ENCODE data around the gene CTNNA2.

CTNNA2 gene

GRCh38 chr2:80506563-80506962, 993.7 kb downstream of the CTNNA2 start:
- Mint-ChIP-seq H3K27ac (no peak overlapping the region), H3K4me3 (no peak overlapping the region), H3K36me3 (no peaks in the 10 kb centered on the region), H3K9me3 (peaks cover 15% of the 10 kb centered on the region), H3K4me1 (no peaks in the 10 kb centered on the region), H3K27me3 (no peaks in the 10 kb centered on the region)

GRCh38 chr2:80510716-80511115, 997.9 kb downstream of the CTNNA2 start:
- no peaks in the 10 kb centered on the region for H3K27me3 Mint-ChIP-seq

GRCh38 chr2:80515964-80516363, 1003.1 kb downstream of the CTNNA2 start:
- Mint-ChIP-seq H3K27ac (no peak overlapping the region), H3K9me3 (peaks cover 9% of the 10 kb centered on the region)

More at GRCh38 chr2:80510716-80511115, 997.9 kb downstream of the CTNNA2 start:
- no peaks in the 10 kb centered on the region for H3K4me1 Mint-ChIP-seq
- no peak overlapping the region for H3K4me3 Mint-ChIP-seq
- H3K27ac Mint-ChIP-seq = no peak overlapping the region
- H3K9me3 Mint-ChIP-seq = peaks cover 15% of the 10 kb centered on the region
- H3K36me3 Mint-ChIP-seq = no peaks in the 10 kb centered on the region

GRCh38 chr2:80517316-80517715, 1004.5 kb downstream of the CTNNA2 start:
- H3K27ac Mint-ChIP-seq = no peak overlapping the region
- no peak overlapping the region for H3K4me3 Mint-ChIP-seq
- H3K4me1 Mint-ChIP-seq = no peaks in the 10 kb centered on the region
- no peaks in the 10 kb centered on the region for H3K27me3 Mint-ChIP-seq
- H3K36me3 Mint-ChIP-seq = no peaks in the 10 kb centered on the region
- H3K9me3 Mint-ChIP-seq = peaks cover 5% of the 10 kb centered on the region

More at GRCh38 chr2:80515964-80516363, 1003.1 kb downstream of the CTNNA2 start:
- Mint-ChIP-seq H3K4me3 (no peak overlapping the region), H3K4me1 (no peaks in the 10 kb centered on the region), H3K27me3 (no peaks in the 10 kb centered on the region), H3K36me3 (no peaks in the 10 kb centered on the region)

GRCh38 chr2:80519121-80519643, 1006.3 kb downstream of the CTNNA2 start:
- H3K27me3 Mint-ChIP-seq = no peaks in the 10 kb centered on the region
- H3K4me1 Mint-ChIP-seq = no peaks in the 10 kb centered on the region
- H3K36me3 Mint-ChIP-seq = no peaks in the 10 kb centered on the region
- H3K9me3 Mint-ChIP-seq = peaks cover 5% of the 10 kb centered on the region
- no peak overlapping the region for H3K27ac Mint-ChIP-seq
- no peak overlapping the region for H3K4me3 Mint-ChIP-seq

GRCh38 chr2:80519699-80520291, 1006.9 kb downstream of the CTNNA2 start:
- no peaks in the 10 kb centered on the region for H3K36me3 Mint-ChIP-seq
- no peaks in the 10 kb centered on the region for H3K4me1 Mint-ChIP-seq
- no peak overlapping the region for H3K27ac Mint-ChIP-seq
- peaks cover 5% of the 10 kb centered on the region for H3K9me3 Mint-ChIP-seq
- H3K27me3 Mint-ChIP-seq = no peaks in the 10 kb centered on the region
- H3K4me3 Mint-ChIP-seq = no peak overlapping the region

- Mint-ChIP-seq H3K36me3 (no peaks in the 10 kb centered on the region), H3K4me3 (no peak overlapping the region), H3K27me3 (no peaks in the 10 kb centered on the region), H3K27ac (no peak overlapping the region), H3K9me3 (no peaks in the 10 kb centered on the region), H3K4me1 (no peaks in the 10 kb centered on the region)
These were observed 1012.3 kb downstream of the CTNNA2 start for GRCh38 chr2:80525152-80525551.

GRCh38 chr2:80527119-80527518, 1014.3 kb downstream of the CTNNA2 start:
- Mint-ChIP-seq H3K27me3 (no peaks in the 10 kb centered on the region), H3K27ac (no peak overlapping the region), H3K4me3 (no peak overlapping the region), H3K9me3 (no peaks in the 10 kb centered on the region), H3K4me1 (no peaks in the 10 kb centered on the region), H3K36me3 (no peaks in the 10 kb centered on the region)

- H3K4me1 Mint-ChIP-seq = no peaks in the 10 kb centered on the region
- H3K36me3 Mint-ChIP-seq = no peaks in the 10 kb centered on the region
- H3K27me3 Mint-ChIP-seq = no peaks in the 10 kb centered on the region
- no peak overlapping the region for H3K27ac Mint-ChIP-seq
- no peak overlapping the region for H3K4me3 Mint-ChIP-seq
- H3K9me3 Mint-ChIP-seq = no peaks in the 10 kb centered on the region
These were observed 1016.8 kb downstream of the CTNNA2 start for GRCh38 chr2:80529466-80530165.

- Mint-ChIP-seq H3K27me3 (no peaks in the 10 kb centered on the region), H3K9me3 (no peaks in the 10 kb centered on the region), H3K4me3 (no peak overlapping the region), H3K27ac (no peak overlapping the region), H3K4me1 (no peaks in the 10 kb centered on the region), H3K36me3 (no peaks in the 10 kb centered on the region)
These were observed 1017.7 kb downstream of the CTNNA2 start for GRCh38 chr2:80530442-80531064.

GRCh38 chr2:80531319-80531718, 1018.5 kb downstream of the CTNNA2 start:
- no peak overlapping the region for H3K27ac Mint-ChIP-seq
- H3K4me3 Mint-ChIP-seq = no peak overlapping the region
- H3K9me3 Mint-ChIP-seq = no peaks in the 10 kb centered on the region
- H3K27me3 Mint-ChIP-seq = no peaks in the 10 kb centered on the region
- no peaks in the 10 kb centered on the region for H3K36me3 Mint-ChIP-seq
- H3K4me1 Mint-ChIP-seq = no peaks in the 10 kb centered on the region

- Mint-ChIP-seq H3K9me3 (no peaks in the 10 kb centered on the region), H3K4me1 (no peaks in the 10 kb centered on the region), H3K27ac (no peak overlapping the region), H3K36me3 (no peaks in the 10 kb centered on the region), H3K27me3 (no peaks in the 10 kb centered on the region), H3K4me3 (no peak overlapping the region)
These were observed 1032.8 kb downstream of the CTNNA2 start for GRCh38 chr2:80545420-80546210.

- Mint-ChIP-seq H3K4me3 (no peak overlapping the region), H3K9me3 (no peaks in the 10 kb centered on the region), H3K4me1 (no peaks in the 10 kb centered on the region), H3K27ac (no peak overlapping the region), H3K36me3 (no peaks in the 10 kb centered on the region), H3K27me3 (no peaks in the 10 kb centered on the region)
These were observed 1033.9 kb downstream of the CTNNA2 start for GRCh38 chr2:80546766-80547165.

- Mint-ChIP-seq H3K4me3 (no peak overlapping the region), H3K9me3 (no peaks in the 10 kb centered on the region), H3K4me1 (no peaks in the 10 kb centered on the region), H3K36me3 (no peaks in the 10 kb centered on the region), H3K27ac (no peak overlapping the region), H3K27me3 (no peaks in the 10 kb centered on the region)
These were observed 1034.5 kb downstream of the CTNNA2 start for GRCh38 chr2:80547344-80547743.

- Mint-ChIP-seq H3K4me3 (no peak overlapping the region), H3K9me3 (no peaks in the 10 kb centered on the region), H3K27ac (no peak overlapping the region), H3K27me3 (no peaks in the 10 kb centered on the region), H3K36me3 (no peaks in the 10 kb centered on the region), H3K4me1 (no peaks in the 10 kb centered on the region)
These were observed 1035.6 kb downstream of the CTNNA2 start for GRCh38 chr2:80548469-80548868.

Data from activated naive CD4-positive, alpha-beta T cell treated with anti-CD3 and anti-CD28 coated beads, Interleukin-2, amount 50 U/mL, for 24 hours (primary cell).